Measurements from ENCODE around the gene FOXG1. TPM values are rescaled to one million over a fixed set of nuclear protein-coding genes. Genes with fewer than 3 reads are reported as not detected.

Gene FOXG1
- total RNA-seq, 1 experiment from 2014 or later = not detected

GRCh38 chr14:28771168-28771567, 4.6 kb downstream of the FOXG1 start (continued):
- TF ChIP-seq ZBTB33 (IDR thresholded peaks at IDR 0.05; ENCODE audit: extremely low read depth, insufficient replicate concordance, low read length) (no peak), SIN3A (IDR thresholded peaks at IDR 0.05; ENCODE audit: low read depth) (no peak), REST (IDR thresholded peaks at IDR 0.05; ENCODE audit: low read depth) (no peak), POLR2A (IDR thresholded peaks at IDR 0.05; ENCODE audit: borderline replicate concordance, extremely low read depth, insufficient read depth, insufficient read length) (no peak), POLR2AphosphoS5 (IDR thresholded peaks at IDR 0.05; ENCODE audit: low read depth, low read length) (no peak), SRF (IDR thresholded peaks at IDR 0.05; ENCODE audit: low read depth) (no peak)
- TF ChIP-seq, protein P1, sequence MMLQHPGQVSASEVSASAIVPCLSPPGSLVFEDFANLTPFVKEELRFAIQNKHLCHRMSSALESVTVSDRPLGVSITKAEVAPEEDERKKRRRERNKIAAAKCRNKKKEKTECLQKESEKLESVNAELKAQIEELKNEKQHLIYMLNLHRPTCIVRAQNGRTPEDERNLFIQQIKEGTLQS (IDR thresholded peaks at IDR 0.05) = no peak

DNA sequence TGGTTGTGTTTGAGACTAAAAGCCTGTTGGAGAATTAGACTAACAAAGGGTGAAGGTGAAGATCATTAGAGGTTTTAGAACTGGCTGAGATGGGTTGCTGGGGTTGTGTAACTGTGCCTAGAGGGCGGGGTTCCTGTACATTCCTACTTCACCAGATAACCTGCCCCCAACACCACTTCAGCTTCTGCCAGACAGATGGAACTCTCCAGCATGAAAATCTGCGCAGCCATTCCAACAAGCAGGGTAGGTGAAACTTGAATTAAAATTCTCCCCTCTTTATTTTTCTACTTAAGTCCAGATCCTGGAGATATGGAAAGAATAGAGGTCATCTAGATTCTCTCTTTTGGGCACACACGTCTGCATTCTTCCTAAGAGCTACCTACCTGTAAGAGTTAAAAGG, 6.0 kb downstream of the FOXG1 start:
- no peaks in the 10 kb centered on the region for H3K27me3 ChIP-seq (ENCODE audit: insufficient read depth, low read length)
- RAD21 ChIA-PET (ENCODE audit: low non-redundant PET in 1 of 2, low total read pairs in 2 of 2, uncharacterized antibody in 2 of 2, unreplicated experiment in 2 of 2) = no interaction called here
- no peak overlapping the region for H3K4me2 ChIP-seq (ENCODE audit: low read length)
- intact Hi-C loops (cut with micrococcal nuclease) = no loop called here
- CTCF ChIA-PET = no interaction called here
- no peak overlapping the region for H3K9ac ChIP-seq (ENCODE audit: low read length)
- no peaks in the 10 kb centered on the region for H3K9me2 ChIP-seq (ENCODE audit: insufficient read depth)
- peaks cover 4 to 27% of the 10 kb centered on the region in 2 experiments; a peak in 2 of 4 replicates for H3K9me3 ChIP-seq (ENCODE audit: control insufficient read depth in 1 of 2, insufficient read depth in 1 of 2, low read depth in 1 of 2, low read length in 2 of 2)
- TF ChIP-seq EZH2phosphoT487 (IDR thresholded peaks at IDR 0.05; ENCODE audit: borderline replicate concordance) (no peak), POLR2A (IDR thresholded peaks at IDR 0.05; ENCODE audit: borderline replicate concordance, extremely low read depth, insufficient read depth, insufficient read length) (no peak)
- no peak overlapping the region for H3K4me3 ChIP-seq (replicated peaks in 1 of 2; ENCODE audit: low read depth in 1 of 2, low read length in 2 of 2)
- POLR2A ChIA-PET = no interaction called here
- H2AFZ ChIP-seq (ENCODE audit: low read depth, low read length, poor library complexity, severe bottlenecking) = no peak overlapping the region
- H3K4me1 ChIP-seq (ENCODE audit: control insufficient read depth in 1 of 2, insufficient read depth in 2 of 2, low read length in 2 of 2) = no peaks in the 10 kb centered on the region
- no peaks in the 10 kb centered on the region for H4K20me1 ChIP-seq (ENCODE audit: insufficient read depth)
- BruUV-seq (replicated peaks) = no TSS peak
- no peak for ATAC-seq
- H3K36me3 ChIP-seq (ENCODE audit: control insufficient read depth in 1 of 2, insufficient read depth in 2 of 2, low read length in 2 of 2) = no peaks in the 10 kb centered on the region
- no peak overlapping the region for H3K27ac ChIP-seq (ENCODE audit: low read depth, low read length)
- DNase-seq (ENCODE audit: low read depth, low spot score) = no peak
- H3K79me2 ChIP-seq (ENCODE audit: insufficient read depth, low read length) = no peaks in the 10 kb centered on the region

Measured in HCT116 (cell line).